Suprapubic skin (tissue), 4 donors: ENCODE data around the gene CYSRT1. TPM values are rescaled to one million over a fixed set of nuclear protein-coding genes. Genes with fewer than 3 reads are reported as not detected.

Experiments used
- DNase-seq, 2 donors: peaks; one replicate each; pipeline ENCODE4 v3.0.0-alpha.2; 2019; ENCODE audit warnings: low spot score in 2 of 2
- H3K27ac ChIP-seq: fragments of 200-600 bp; sonication (generic); one replicate; pipeline ENCODE4 v1.5.1; 2019
- H3K27me3 ChIP-seq: fragments of 200-600 bp; sonication (generic); one replicate; pipeline ENCODE4 v1.5.1; 2019
- H3K36me3 ChIP-seq: fragments of 200-600 bp; sonication (generic); one replicate; pipeline ENCODE4 v1.5.1; 2019
- H3K4me1 ChIP-seq: fragments of 200-600 bp; sonication (generic); one replicate; pipeline ENCODE4 v1.5.1; 2019
- H3K4me3 ChIP-seq: fragments of 200-600 bp; sonication (generic); one replicate; pipeline ENCODE4 v1.5.1; 2019; ENCODE audit warnings: mild to moderate bottlenecking
- H3K9me3 ChIP-seq: fragments of 200-600 bp; sonication (generic); one replicate; pipeline ENCODE4 v1.5.1; 2019
- EP300 ChIP-seq: sonication (generic); formaldehyde crosslinking; IDR thresholded peaks from one replicate; pipeline ENCODE4 v1.6.1; 2017; ENCODE audit warnings: antibody characterized with exemption
- POLR2A ChIP-seq, 2 donors: fragments of 450-650 bp; IDR thresholded peaks; one replicate each; pipeline ENCODE4 v1.6.1; 2017; ENCODE audit warnings: antibody characterized with exemption in 2 of 2, mild to moderate bottlenecking in 2 of 2, moderate library complexity in 2 of 2
- POLR2AphosphoS5 ChIP-seq, 3 donors: sonication (generic); formaldehyde crosslinking; IDR thresholded peaks; one replicate each; pipeline ENCODE4 v1.6.1; 2017; ENCODE audit warnings: antibody characterized with exemption in 3 of 3
- WGBS: methylation state at CpG from one replicate; pipeline ENCODE4 v1.1.5; 2018; 5-methylcytosine and 5-hydroxymethylcytosine counted together
- total RNA-seq, 4 donors: library from RNA; depleted of rRNA; stranded (reverse); fragments of >200 nt; gene quantifications; one replicate each; pipeline ENCODE4 v1.1.0, GENCODE V29; 2016
- TF ChIP-seq, protein P1 (sequence below), 2 donors: fragments of 200-600 bp in 1 of 2; fragments of 450-650 bp in 1 of 2; sonication (generic) in 1 of 2; IDR thresholded peaks; one replicate each; pipeline ENCODE4 v1.5.1; 2016 to 2019; ENCODE audit warnings: antibody characterized with exemption in 2 of 2, mild to moderate bottlenecking in 1 of 2, moderate library complexity in 1 of 2

The CYSRT1 gene
- total RNA-seq, 4 donors from 2014 or later: 22.8 to 65.7 (median 44.2) TPM

DNA sequence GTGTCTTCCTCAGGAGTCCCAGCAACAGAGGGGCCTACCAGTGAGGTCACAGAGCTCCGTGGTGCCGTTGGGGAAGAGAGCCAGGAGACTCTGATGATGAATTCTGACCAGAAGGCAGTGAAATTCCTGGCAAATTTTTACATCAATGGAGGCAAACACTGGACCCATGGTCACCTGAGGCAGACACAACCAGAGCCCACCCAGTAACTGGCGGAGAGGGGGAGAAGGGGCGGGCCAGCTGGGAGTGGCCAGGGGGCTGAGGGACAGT is 26.2 kb downstream of the CYSRT1 start, which contains the start of gene STPG3:
Gene STPG3, plus strand, starts transcription at position 93 of the 268 bp plus-strand sequence. Its CDS starts 1 bp downstream, at position 94.
- Histone ChIP-seq H3K27ac (no peak within 1 kb of the TSS), H3K4me3 (no peak within 1 kb of the TSS), H3K27me3 (no peaks in the 10 kb centered on the region), H3K9me3 (no peaks in the 10 kb centered on the region), H3K36me3 (no peaks in the 10 kb centered on the region), H3K4me1 (peaks cover 18% of the 10 kb centered on the region)
- DNase-seq: no peak
- TF ChIP-seq POLR2AphosphoS5 (IDR thresholded peaks at IDR 0.05) (no peak), POLR2A (IDR thresholded peaks at IDR 0.05) (no peak), EP300 (no peak)
- TF ChIP-seq, protein P1, sequence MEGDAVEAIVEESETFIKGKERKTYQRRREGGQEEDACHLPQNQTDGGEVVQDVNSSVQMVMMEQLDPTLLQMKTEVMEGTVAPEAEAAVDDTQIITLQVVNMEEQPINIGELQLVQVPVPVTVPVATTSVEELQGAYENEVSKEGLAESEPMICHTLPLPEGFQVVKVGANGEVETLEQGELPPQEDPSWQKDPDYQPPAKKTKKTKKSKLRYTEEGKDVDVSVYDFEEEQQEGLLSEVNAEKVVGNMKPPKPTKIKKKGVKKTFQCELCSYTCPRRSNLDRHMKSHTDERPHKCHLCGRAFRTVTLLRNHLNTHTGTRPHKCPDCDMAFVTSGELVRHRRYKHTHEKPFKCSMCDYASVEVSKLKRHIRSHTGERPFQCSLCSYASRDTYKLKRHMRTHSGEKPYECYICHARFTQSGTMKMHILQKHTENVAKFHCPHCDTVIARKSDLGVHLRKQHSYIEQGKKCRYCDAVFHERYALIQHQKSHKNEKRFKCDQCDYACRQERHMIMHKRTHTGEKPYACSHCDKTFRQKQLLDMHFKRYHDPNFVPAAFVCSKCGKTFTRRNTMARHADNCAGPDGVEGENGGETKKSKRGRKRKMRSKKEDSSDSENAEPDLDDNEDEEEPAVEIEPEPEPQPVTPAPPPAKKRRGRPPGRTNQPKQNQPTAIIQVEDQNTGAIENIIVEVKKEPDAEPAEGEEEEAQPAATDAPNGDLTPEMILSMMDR (IDR thresholded peaks at IDR 0.05): no peak
- WGBS: 62% methylated on average over 4 of the region's 4 CpGs

DNA sequence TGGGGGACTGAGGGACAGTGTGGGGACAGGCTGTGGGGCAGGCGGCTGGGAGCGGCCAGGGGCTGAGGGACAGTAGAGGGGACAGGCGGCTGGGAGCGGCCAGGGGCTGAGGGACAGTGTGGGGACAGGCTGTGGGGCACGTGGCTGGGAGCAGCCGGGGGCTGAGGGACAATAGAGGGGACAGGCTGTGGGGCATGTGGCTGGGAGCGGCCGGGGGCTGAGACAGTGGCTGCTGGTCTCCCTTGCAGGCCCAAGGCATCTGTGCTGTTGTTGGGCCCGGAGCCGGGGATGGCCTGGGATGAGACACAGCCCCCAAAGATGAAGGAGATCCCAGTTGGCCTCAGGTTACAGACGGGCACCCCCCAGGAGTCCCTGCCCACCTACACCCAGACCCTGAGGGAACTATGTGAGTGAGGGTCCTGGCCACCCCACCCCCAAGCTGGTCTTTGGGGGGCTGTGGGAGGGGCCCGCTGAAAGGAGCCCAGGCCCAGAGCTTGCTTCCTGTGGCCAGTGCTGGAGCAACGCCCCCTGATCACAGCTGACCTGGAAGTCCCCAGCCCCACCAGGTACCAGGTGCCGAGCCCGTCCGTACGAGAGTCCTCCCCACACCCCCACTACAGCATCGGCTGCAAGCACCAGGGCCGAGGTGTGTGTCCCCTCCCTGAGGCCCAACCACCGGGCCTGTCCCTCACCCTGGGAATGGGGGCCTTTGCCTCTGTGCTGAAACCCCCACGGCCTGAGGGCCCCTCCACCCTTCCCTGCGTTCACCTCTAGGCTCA is 26.7 kb downstream of the CYSRT1 start:
- Histone ChIP-seq H3K27ac (no peak overlapping the region), H3K9me3 (no peaks in the 10 kb centered on the region), H3K36me3 (peaks cover 2% of the 10 kb centered on the region), H3K4me1 (peaks cover 23% of the 10 kb centered on the region), H3K27me3 (no peaks in the 10 kb centered on the region), H3K4me3 (no peak overlapping the region)
- TF ChIP-seq POLR2A (IDR thresholded peaks at IDR 0.05): no peak
- TF ChIP-seq, protein P1 (IDR thresholded peaks at IDR 0.05): no peak
- TF ChIP-seq POLR2AphosphoS5 (IDR thresholded peaks at IDR 0.05): no peak
- TF ChIP-seq EP300: no peak
- 88% methylated on average over 19 of the region's 22 CpGs for WGBS
- DNase-seq: no peak

DNA sequence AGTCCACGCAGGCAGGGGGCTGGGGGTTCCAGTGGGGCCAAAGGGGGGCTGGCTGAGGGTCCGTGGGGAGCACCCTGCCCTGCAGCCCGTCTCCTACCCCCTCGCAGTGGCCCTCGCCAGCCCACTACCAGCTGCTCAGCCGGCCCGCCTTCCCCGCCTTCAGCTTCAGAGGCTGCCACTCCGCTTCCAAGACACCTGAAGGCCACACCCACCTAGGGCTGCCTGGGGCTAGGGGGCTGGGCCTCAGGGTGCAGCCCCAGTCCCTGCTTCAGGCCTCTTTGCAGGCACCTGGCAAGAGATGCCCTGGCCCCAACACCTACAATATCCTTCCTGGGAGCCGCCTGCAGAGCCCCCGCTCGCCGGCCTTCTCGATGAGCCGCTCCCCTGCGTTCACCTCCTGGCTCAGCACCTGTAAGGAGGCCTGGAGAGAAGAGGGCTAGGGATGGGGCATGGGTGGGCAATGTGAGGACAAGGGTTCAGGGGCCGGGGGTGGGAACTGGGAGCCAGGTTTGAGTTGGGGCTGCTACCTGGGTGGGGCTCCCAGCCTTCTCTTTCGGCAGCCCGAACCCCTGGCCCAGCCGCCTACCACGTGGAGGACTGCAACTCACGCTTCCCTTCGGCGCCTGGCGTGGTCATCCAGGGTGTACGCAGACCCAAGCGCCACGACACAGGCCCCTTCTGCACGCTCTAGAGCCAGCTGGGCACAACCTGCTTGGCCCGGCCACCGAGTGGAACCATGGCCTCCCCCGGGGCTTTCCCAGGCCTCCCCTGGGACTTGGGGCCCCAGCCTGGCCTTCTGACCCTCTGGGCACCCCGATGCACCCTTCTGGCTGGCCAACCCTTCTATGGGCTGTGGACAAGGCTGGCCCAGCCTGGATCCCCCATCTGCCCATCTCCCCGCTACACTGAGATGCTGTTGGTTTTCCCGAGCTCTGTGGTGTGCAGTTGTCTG is 27.9 kb downstream of the CYSRT1 start:
- Histone ChIP-seq H3K9me3 (no peaks in the 10 kb centered on the region), H3K36me3 (peaks cover 10% of the 10 kb centered on the region), H3K4me3 (no peak overlapping the region), H3K27me3 (no peaks in the 10 kb centered on the region), H3K4me1 (peaks cover 29% of the 10 kb centered on the region), H3K27ac (no peak overlapping the region)
- whole genome bisulfite sequencing: 90% methylated on average over 25 of the region's 35 CpGs
- TF ChIP-seq POLR2A (IDR thresholded peaks at IDR 0.05) (no peak), EP300 (no peak)
- TF ChIP-seq, protein P1 (IDR thresholded peaks at IDR 0.05): no peak
- DNase-seq: no peak

DNA sequence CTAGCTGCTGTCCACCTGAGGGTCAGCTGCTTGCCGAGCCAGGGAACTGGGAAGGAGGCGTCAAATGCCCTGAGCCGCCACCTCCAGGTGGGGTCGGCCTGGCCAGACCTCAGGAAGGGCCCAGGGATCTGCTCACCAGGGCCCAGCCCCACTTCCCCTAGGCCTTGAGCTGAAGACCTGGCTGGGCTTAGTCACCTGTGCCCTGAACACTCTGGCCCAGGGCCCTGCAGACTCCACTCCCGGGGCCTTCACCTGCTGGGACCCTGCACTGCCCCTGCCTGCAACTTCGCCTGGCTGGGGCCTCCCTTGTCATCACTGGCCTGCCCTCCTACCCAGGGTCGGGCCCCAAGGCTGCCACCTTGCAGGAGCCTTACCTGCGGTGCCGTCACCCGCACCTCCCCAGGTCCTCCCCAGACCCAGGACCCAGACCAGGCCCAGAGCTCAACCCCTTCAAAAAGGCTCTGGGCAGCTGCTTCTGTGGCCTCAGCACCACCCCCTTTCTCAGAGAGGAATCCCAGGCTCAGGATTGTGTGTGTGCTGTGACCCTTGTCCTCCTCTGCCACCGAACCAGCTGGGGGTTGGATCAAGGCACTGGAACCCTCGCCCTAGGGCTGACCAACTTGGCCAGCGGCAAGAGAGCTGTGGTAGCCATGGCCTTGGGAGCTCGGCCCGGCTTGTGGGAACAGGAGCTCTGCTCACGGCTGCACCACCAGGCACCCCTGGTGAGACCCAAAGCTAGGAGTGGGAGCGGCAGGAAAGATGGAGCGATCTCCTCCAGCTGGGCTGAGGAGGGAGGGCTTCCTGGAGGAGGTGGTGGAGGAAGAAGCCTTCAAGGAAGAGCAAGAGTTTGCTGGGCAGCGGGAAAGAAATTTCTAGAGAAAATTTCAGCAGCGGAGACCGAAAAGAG is 29.0 kb downstream of the CYSRT1 start:
- DNase-seq: no peak
- H3K36me3 ChIP-seq: peaks cover 14% of the 10 kb centered on the region
- no peaks in the 10 kb centered on the region for H3K9me3 ChIP-seq
- WGBS: 55% methylated on average over 16 of the region's 21 CpGs
- peak overlapping the region; percentile 93 for H3K4me3 ChIP-seq
- H3K4me1 ChIP-seq: peaks cover 29% of the 10 kb centered on the region
- H3K27me3 ChIP-seq: no peaks in the 10 kb centered on the region
- no peak overlapping the region for H3K27ac ChIP-seq
- TF ChIP-seq POLR2A (IDR thresholded peaks at IDR 0.05) (no peak), POLR2AphosphoS5 (IDR thresholded peaks at IDR 0.05) (no peak), EP300 (no peak)
- TF ChIP-seq, protein P1 (IDR thresholded peaks at IDR 0.05): no peak
